K562 (cell line): ENCODE measurements around the gene TRIM4. TPM values are rescaled to one million over a fixed set of nuclear protein-coding genes. Genes with fewer than 3 reads are reported as not detected.
"Not testable (repeated sequence)": the region's sequence is repeated elsewhere in the genome, so short reads cannot be mapped to it uniquely, and the experiment has no call there.

ENCODE experiments used
- ATAC-seq: fragments of 200-7000 bp; cut with Tn5 transposase; 3 replicates; pipeline ENCODE4 v1.9.1; 2020; ENCODE audit warnings: moderate library complexity
- BruUV-seq: library from RNA; stranded (reverse); fragments of 400-500 nt; replicated peaks from 2 replicates; lab custom pipeline; 2021; lab: Mats Ljungman, UMichigan
- CTCF ChIA-PET: fragments of 300-600 bp; formaldehyde crosslinking; extraction: SDS; loops from one replicate; lab custom pipeline; 2021; ENCODE audit warnings: low intra/inter-chr PET ratio; lab: Yijun Ruan, JAX
- POLR2A ChIA-PET: fragments of 300-600, 350-650 bp; sonication (Branson Sonifier 250); formaldehyde crosslinking; extraction: SDS; loops from one replicate; lab custom pipeline; 2021; ENCODE audit warnings: antibody characterized with exemption, inconsistent platforms; lab: Yijun Ruan, JAX
- DNase-seq, 4 experiments: peaks; one replicate each; pipeline versions ENCODE4 v3.0.0 to v3.0.0-alpha.2; 2011 to 2018; ENCODE audit warnings: low spot score in 3 of 4, mixed read lengths in 3 of 4; ENCODE audit errors: extremely low read depth in 1 of 4
- FAIRE-seq: peaks from 2 replicates; lab custom pipeline; 2011; peaks lifted over from hg19 to GRCh38; lab: Jason Lieb, UNC
- H2AFZ ChIP-seq: 2 replicates; pipeline ENCODE4 v1.6.0; 2011; ENCODE audit warnings: low read depth, low read length, control low read depth, inconsistent platforms
- H3K27ac ChIP-seq: fragments of 200-600 bp; 3 replicates; pipeline ENCODE4 v1.8.0; 2011; ENCODE audit warnings: low read depth, mild to moderate bottlenecking, control low read depth, inconsistent platforms, low read length, moderate library complexity, mixed read lengths; ENCODE audit errors: extremely low read depth
- H3K27me3 ChIP-seq, 2 experiments: fragments of 300-600 bp in 1 of 2; 2 replicates in 1 of 2; 3 replicates in 1 of 2; pipeline versions ENCODE4 v1.6.0 to v1.8.0; 2011; ENCODE audit warnings: inconsistent platforms in 2 of 2, low read length in 2 of 2, mild to moderate bottlenecking in 1 of 2, mixed read lengths in 1 of 2, moderate library complexity in 1 of 2; ENCODE audit not compliant: control insufficient read depth in 2 of 2, insufficient read depth in 2 of 2
- H3K36me3 ChIP-seq: fragments of 300-600 bp; 3 replicates; pipeline ENCODE4 v1.8.0; 2011; ENCODE audit warnings: mild to moderate bottlenecking, low read length, inconsistent platforms; ENCODE audit not compliant: control insufficient read depth, insufficient read depth
- H3K4me1 ChIP-seq, 2 experiments: fragments of 200-600 bp in 1 of 2; replicated peaks in 1 of 2; 2 replicates in 1 of 2; 3 replicates in 1 of 2; pipeline versions ENCODE4 v1.5.1 to v1.8.0; 2011; ENCODE audit warnings: inconsistent platforms in 2 of 2, low read length in 2 of 2, mild to moderate bottlenecking in 1 of 2, mixed read lengths in 1 of 2, moderate library complexity in 1 of 2; ENCODE audit not compliant: control insufficient read depth in 2 of 2, insufficient read depth in 2 of 2
- H3K4me2 ChIP-seq: 2 replicates; pipeline ENCODE4 v1.6.1; 2011; ENCODE audit warnings: low read length, control low read depth, inconsistent platforms, mixed read lengths; ENCODE audit not compliant: insufficient read depth
- H3K4me3 ChIP-seq: fragments of 200-600 bp; sonication (generic), shearing (Covaris generic); 2 replicates; pipeline ENCODE4 v1.5.1; 2016; ENCODE audit warnings: control low read depth, inconsistent platforms
- H3K79me2 ChIP-seq: fragments of 200-600 bp; 3 replicates; pipeline ENCODE4 v1.8.0; 2011; ENCODE audit warnings: low read length, inconsistent platforms; ENCODE audit not compliant: control insufficient read depth, insufficient read depth
- H3K9ac ChIP-seq, 2 experiments: 2 replicates each; pipeline versions ENCODE4 v1.6.0 to v1.6.1; 2011; ENCODE audit warnings: low read depth in 2 of 2, low read length in 2 of 2, control low read depth in 1 of 2, inconsistent platforms in 1 of 2, mild to moderate bottlenecking in 1 of 2, mixed read lengths in 1 of 2; ENCODE audit not compliant: insufficient read depth in 1 of 2
- H3K9me1 ChIP-seq: one replicate; pipeline ENCODE4 v1.6.0; 2011; ENCODE audit warnings: inconsistent platforms, mild to moderate bottlenecking, low read length, moderate library complexity; ENCODE audit not compliant: control insufficient read depth, insufficient read depth
- H3K9me3 ChIP-seq: replicated peaks from 2 replicates; pipeline ENCODE4 v1.5.1; 2011; ENCODE audit warnings: low read depth, low read length, inconsistent platforms; ENCODE audit not compliant: control insufficient read depth, insufficient read depth
- H4K20me1 ChIP-seq: replicated peaks from 2 replicates; pipeline ENCODE4 v1.6.1; 2011; ENCODE audit warnings: low read length, inconsistent platforms, mixed read lengths; ENCODE audit not compliant: control insufficient read depth, insufficient read depth
- ATF7 ChIP-seq: fragments of 450-650 bp; IDR thresholded peaks from 2 replicates; pipeline ENCODE4 v1.7.1; 2014; ENCODE audit warnings: mild to moderate bottlenecking, moderate library complexity
- NCOA2 ChIP-seq, 2 experiments: fragments of 450-650 bp; IDR thresholded peaks; 2 replicates each; pipeline ENCODE4 v1.6.1; 2018; ENCODE audit warnings: mild to moderate bottlenecking in 2 of 2, moderate library complexity in 1 of 2; ENCODE audit not compliant: partially characterized antibody in 2 of 2
- ZEB2 ChIP-seq: fragments of 450-650 bp; IDR thresholded peaks from 2 replicates; pipeline ENCODE4 v1.6.1; 2016
- WGBS: fragments of 100-300 bp; shearing (Covaris generic); methylation state at CpG from one replicate; pipeline ENCODE4 v1.1.6; 2016; ENCODE audit warnings: low coverage, mixed read lengths; ENCODE audit not compliant: insufficient coverage; ENCODE audit errors: missing lambda C conversion rate; 5-methylcytosine and 5-hydroxymethylcytosine counted together
- in situ Hi-C: fragments of 300-500 bp; cut with MboI; formaldehyde crosslinking; loops from 4 replicates; pipeline ENCODE4 v1.15.0; 2018; ENCODE audit warnings: inconsistent platforms, mixed read lengths
- intact Hi-C: fragments of 100-400 bp; cut with micrococcal nuclease; formaldehyde crosslinking; loops from 2 replicates; pipeline ENCODE4 v1.14.2; 2022
- polyA plus RNA-seq, 8 experiments: library from polyadenylated mRNA; depleted of rRNA in 4 of 8; stranded (reverse) in 5 of 8; unstranded in 3 of 8; fragments of >200 nt; fragmentation: Nextera tagmentation in 2 of 8; fragmentation: Illumina TruSeq in 1 of 8; extraction: Ambion mirVana in 2 of 8; extraction: Trizol in 1 of 8; gene quantifications; 2 replicates each; pipeline versions ENCODE4 v1.2.1 to v1.2.3, GENCODE V29; 2011 to 2014; ENCODE audit warnings: inconsistent platforms in 1 of 8, missing spikeins in 1 of 8
- total RNA-seq, 7 experiments: library from RNA; depleted of rRNA in 6 of 7; stranded (reverse); fragments of >200 nt in 6 of 7; fragmentation: Illumina TruSeq in 2 of 7; extraction: Trizol in 2 of 7; gene quantifications; 2 replicates each; pipeline versions ENCODE4 v1.2.1 to v1.2.3, GENCODE V29; 2011 to 2021; ENCODE audit warnings: low replicate concordance in 1 of 7
- TF ChIP-seq, protein P1 (sequence below): fragments of 200-800 bp; sonication (Bioruptor generic); IDR thresholded peaks from 2 replicates; pipeline ENCODE4 v1.6.1; 2017; ENCODE audit warnings: missing genetic modification characterization, missing compliant biosample characterization
- TF ChIP-seq, protein P2 (sequence below): sonication (generic); formaldehyde crosslinking; IDR thresholded peaks from 2 replicates; pipeline ENCODE4 v1.8.0; 2022; ENCODE audit warnings: missing genetic modification reagents, mild to moderate bottlenecking, moderate library complexity, borderline replicate concordance

TRIM4 gene
- total and polyA plus RNA-seq, 9 of the 15 experiments (the other 6 are each of a cell fraction or from before 2014, with no cell fraction given), result 6.2 to 28.3 (median 22.4) TPM

DNA sequence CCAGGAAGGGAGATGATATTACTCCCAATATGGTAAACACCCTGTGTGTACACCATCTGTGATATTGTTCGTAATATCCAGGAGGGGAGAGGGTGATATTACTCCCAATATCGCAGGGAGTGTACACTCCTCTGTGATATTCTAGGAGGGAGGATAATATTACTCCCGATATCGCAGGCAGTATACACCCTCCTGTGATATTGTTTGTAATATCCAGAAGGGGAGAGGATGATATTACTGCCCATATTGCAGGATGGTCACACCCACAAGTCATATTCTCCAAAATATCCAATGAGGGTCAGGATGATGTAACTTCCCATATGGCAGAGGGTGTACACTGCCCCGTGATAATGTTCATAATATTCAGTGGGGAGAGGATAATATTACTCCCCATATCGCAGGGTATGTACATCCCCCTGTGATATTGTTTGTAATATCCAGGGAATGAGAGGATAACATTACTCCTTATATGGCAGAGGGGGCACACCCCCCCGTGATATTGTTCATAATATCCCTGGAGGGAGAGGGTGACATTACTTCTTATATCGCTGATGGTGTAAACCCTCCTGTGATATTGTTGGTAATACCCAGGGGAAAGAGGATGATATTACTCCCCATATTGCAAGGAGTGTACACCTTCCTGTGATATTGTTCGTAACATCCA is 39.4 kb upstream of the TRIM4 start (continued):
- TF ChIP-seq, protein P1, sequence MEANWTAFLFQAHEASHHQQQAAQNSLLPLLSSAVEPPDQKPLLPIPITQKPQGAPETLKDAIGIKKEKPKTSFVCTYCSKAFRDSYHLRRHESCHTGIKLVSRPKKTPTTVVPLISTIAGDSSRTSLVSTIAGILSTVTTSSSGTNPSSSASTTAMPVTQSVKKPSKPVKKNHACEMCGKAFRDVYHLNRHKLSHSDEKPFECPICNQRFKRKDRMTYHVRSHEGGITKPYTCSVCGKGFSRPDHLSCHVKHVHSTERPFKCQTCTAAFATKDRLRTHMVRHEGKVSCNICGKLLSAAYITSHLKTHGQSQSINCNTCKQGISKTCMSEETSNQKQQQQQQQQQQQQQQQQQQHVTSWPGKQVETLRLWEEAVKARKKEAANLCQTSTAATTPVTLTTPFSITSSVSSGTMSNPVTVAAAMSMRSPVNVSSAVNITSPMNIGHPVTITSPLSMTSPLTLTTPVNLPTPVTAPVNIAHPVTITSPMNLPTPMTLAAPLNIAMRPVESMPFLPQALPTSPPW (CRISPR knock-in tag), result peak; percentile 36; the same call in 1 of the 2 replicates
- TF ChIP-seq ATF7 (peak; percentile 65), NCOA2 (IDR thresholded peaks at IDR 0.05; ENCODE audit: partially characterized antibody in 2 of 2) (peak in 1 of 2 experiments; percentile 13)
- TF ChIP-seq, all 486 proteins: peak for 11

DNA sequence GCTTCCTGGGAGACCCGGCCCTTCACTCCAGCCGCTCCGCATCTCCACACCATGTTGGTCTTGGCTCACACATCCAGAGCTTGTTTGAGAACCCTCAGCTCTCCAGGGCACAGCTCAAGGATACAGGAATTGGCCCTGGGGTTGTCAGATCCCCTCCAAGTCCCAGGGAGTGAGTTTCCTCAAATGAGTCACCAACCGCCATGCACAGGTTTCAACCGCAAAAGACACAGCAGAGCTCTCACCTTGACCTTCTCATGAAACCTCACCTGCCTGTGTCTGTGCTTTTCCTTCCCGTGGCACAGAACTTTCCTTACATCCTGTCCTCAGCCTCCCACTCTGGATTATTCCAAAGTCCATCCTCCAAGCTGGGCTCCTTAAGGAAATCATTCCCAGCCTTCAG is 35.9 kb upstream of the TRIM4 start:
- no peaks in the 10 kb centered on the region for H3K4me1 ChIP-seq
- no peaks in the 10 kb centered on the region for H3K36me3 ChIP-seq
- no peak overlapping the region for H3K27ac ChIP-seq
- no peak for DNase-seq
- H3K4me2 ChIP-seq, result no peak overlapping the region
- H3K9me1 ChIP-seq, result no peaks in the 10 kb centered on the region
- H3K9me3 ChIP-seq, result peaks cover 5% of the 10 kb centered on the region
- no peaks in the 10 kb centered on the region for H3K79me2 ChIP-seq
- TF ChIP-seq, protein P2, sequence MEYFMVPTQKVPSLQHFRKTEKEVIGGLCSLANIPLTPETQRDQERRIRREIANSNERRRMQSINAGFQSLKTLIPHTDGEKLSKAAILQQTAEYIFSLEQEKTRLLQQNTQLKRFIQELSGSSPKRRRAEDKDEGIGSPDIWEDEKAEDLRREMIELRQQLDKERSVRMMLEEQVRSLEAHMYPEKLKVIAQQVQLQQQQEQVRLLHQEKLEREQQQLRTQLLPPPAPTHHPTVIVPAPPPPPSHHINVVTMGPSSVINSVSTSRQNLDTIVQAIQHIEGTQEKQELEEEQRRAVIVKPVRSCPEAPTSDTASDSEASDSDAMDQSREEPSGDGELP (CRISPR knock-in tag), result no peak
- TF ChIP-seq ZEB2, result peak; percentile 61
- no peak overlapping the region for H2AFZ ChIP-seq
- no peak for FAIRE-seq
- intact Hi-C loops, result no loop called here
- peaks cover 31 to 41% of the 10 kb centered on the region in 2 experiments for H3K27me3 ChIP-seq
- 4% methylated on average over 6 of the region's 6 CpGs for WGBS
- CTCF ChIA-PET, result no interaction called here
- H3K4me3 ChIP-seq, result no peak overlapping the region
- POLR2A ChIA-PET, result interaction anchor here (0.6 to 1.2 kb wide), 3 partner anchors 10 to 112 kb away, joined by 3 to 5 read pairs (median 4); no protein-coding TSS in a partner anchor
- no TSS peak for BruUV-seq
- no peak for ATAC-seq
- H4K20me1 ChIP-seq, result no peaks in the 10 kb centered on the region
- in situ Hi-C loops, result no loop called here
- H3K9ac ChIP-seq, result no peak overlapping the region

DNA sequence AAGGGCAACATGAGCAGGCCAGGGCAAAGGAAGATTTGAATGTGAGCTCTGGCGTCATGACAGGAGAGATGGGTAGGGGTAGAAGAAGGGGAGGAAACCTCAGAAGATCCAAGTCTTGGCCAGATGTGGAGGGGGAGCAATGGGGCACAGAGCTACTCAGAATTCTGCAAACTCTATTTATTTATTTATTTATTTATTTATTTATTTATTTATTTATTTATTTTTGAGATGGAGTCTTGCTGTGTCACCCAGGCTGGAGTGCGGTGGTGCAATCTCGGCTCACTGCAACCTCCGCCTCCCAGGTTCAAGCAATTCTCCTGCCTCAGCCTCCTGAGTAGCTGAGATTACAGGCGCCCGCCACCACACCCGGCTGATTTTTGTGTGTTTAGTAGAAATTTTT is 35.3 kb upstream of the TRIM4 start:
- 7% methylated on average over 7 of the region's 7 CpGs for WGBS
- H3K27me3 ChIP-seq, result peaks cover 25 to 36% of the 10 kb centered on the region in 2 experiments
- H3K27ac ChIP-seq, H3K9me3 ChIP-seq, intact Hi-C loops, H3K9ac ChIP-seq, H2AFZ ChIP-seq, BruUV-seq, H3K4me3 ChIP-seq, H3K4me2 ChIP-seq, CTCF ChIA-PET, DNase-seq, H3K9me1 ChIP-seq, H4K20me1 ChIP-seq, H3K4me1 ChIP-seq, in situ Hi-C loops, H3K79me2 ChIP-seq, FAIRE-seq, H3K36me3 ChIP-seq, ATAC-seq: not testable (repeated sequence)
- POLR2A ChIA-PET, result interaction anchor here (0.6 kb wide), 2 partner anchors 112 to 917 kb away, joined by 3 to 5 read pairs; no protein-coding TSS in a partner anchor
